ENCODE measurements around the gene FRA10AC1. TPM values are rescaled to one million over a fixed set of nuclear protein-coding genes. Genes with fewer than 3 reads are reported as not detected.

Gene FRA10AC1
- total RNA-seq, 1 experiment from 2014 or later, result 20.3 TPM

GRCh38 chr10:93672022-93672678, 30.2 kb downstream of the FRA10AC1 start:
- CTCF ChIA-PET, result no interaction called here
- no peaks in the 10 kb centered on the region for H3K9me3 ChIP-seq (ENCODE audit: control insufficient read depth, insufficient read depth, low read depth, low read length)
- H3K27me3 ChIP-seq (ENCODE audit: control insufficient read depth, insufficient read depth, low read length), result no peaks in the 10 kb centered on the region
- intact Hi-C loops (cut with micrococcal nuclease; ENCODE audit: unreplicated experiment) (no loop called here), in situ Hi-C loops (cut with HindIII; ENCODE audit: low pct_unique_long_range_greater_than_20kb, low sequenced_read_pairs) (no loop called here)
- no peak for ATAC-seq
- peaks cover 40% of the 10 kb centered on the region for H3K36me3 ChIP-seq (ENCODE audit: control insufficient read depth, insufficient read depth, low read length)
- POLR2A ChIA-PET, result no interaction called here
- no TSS peak for BruUV-seq (replicated peaks)
- H3K4me1 ChIP-seq (ENCODE audit: control insufficient read depth, insufficient read depth, low read length), result no peaks in the 10 kb centered on the region
- no peak for DNase-seq (ENCODE audit: low read depth, low spot score)
- no peak overlapping the region for H3K27ac ChIP-seq (ENCODE audit: low read length)
- TF ChIP-seq REST (IDR thresholded peaks at IDR 0.05; ENCODE audit: insufficient read depth in 1 of 2, low read depth in 2 of 2, low read length in 1 of 2) (no peak), SIN3A (IDR thresholded peaks at IDR 0.05; ENCODE audit: borderline replicate concordance, insufficient read depth, low read depth, low read length) (no peak), CTCF (IDR thresholded peaks at IDR 0.05) (no peak), POLR2AphosphoS5 (IDR thresholded peaks at IDR 0.05; ENCODE audit: low read depth, low read length) (no peak), TCF7L2 (IDR thresholded peaks at IDR 0.05; ENCODE audit: low read depth, low read length) (no peak)
- H3K4me3 ChIP-seq (ENCODE audit: low read depth in 2 of 2, low read length in 2 of 2), result no peak overlapping the region

- no peak for ATAC-seq
- POLR2A ChIA-PET, result interaction anchor here (0.7 kb wide), 1 partner anchor 116 kb away, joined by 3 read pairs; no protein-coding TSS in a partner anchor
Measured at GRCh38 chr10:93671042-93671441, 31.4 kb downstream of the FRA10AC1 start.

More at GRCh38 chr10:93671042-93671441, 31.4 kb downstream of the FRA10AC1 start:
- Histone ChIP-seq H3K4me3 (ENCODE audit: low read depth in 2 of 2, low read length in 2 of 2) (no peak overlapping the region), H3K36me3 (ENCODE audit: control insufficient read depth, insufficient read depth, low read length) (peaks cover 36% of the 10 kb centered on the region), H3K27ac (ENCODE audit: low read length) (no peak overlapping the region), H3K9me3 (ENCODE audit: control insufficient read depth, insufficient read depth, low read depth, low read length) (no peaks in the 10 kb centered on the region), H3K4me1 (ENCODE audit: control insufficient read depth, insufficient read depth, low read length) (no peaks in the 10 kb centered on the region), H3K27me3 (ENCODE audit: control insufficient read depth, insufficient read depth, low read length) (no peaks in the 10 kb centered on the region)
- BruUV-seq (replicated peaks), result no TSS peak
- DNase-seq (ENCODE audit: low read depth, low spot score), result no peak
- no peak for TF ChIP-seq TCF7L2 (IDR thresholded peaks at IDR 0.05; ENCODE audit: low read depth, low read length)
- TF ChIP-seq SIN3A (IDR thresholded peaks at IDR 0.05; ENCODE audit: borderline replicate concordance, insufficient read depth, low read depth, low read length), result no peak
- TF ChIP-seq POLR2AphosphoS5 (IDR thresholded peaks at IDR 0.05; ENCODE audit: low read depth, low read length), result no peak
- no peak for TF ChIP-seq REST (IDR thresholded peaks at IDR 0.05; ENCODE audit: insufficient read depth in 1 of 2, low read depth in 2 of 2, low read length in 1 of 2)
- TF ChIP-seq CTCF (IDR thresholded peaks at IDR 0.05), result no peak
- intact Hi-C loops (cut with micrococcal nuclease; ENCODE audit: unreplicated experiment), result no loop called here
- in situ Hi-C loops (cut with HindIII; ENCODE audit: low pct_unique_long_range_greater_than_20kb, low sequenced_read_pairs), result no loop called here
- CTCF ChIA-PET, result interaction anchor here (1.7 kb wide), 1 partner anchor 116 kb away, joined by 4 read pairs; no protein-coding TSS in a partner anchor

All from Panc1 (cell line).